ENCODE measurements around the gene MAST3. TPM values are rescaled to one million over a fixed set of nuclear protein-coding genes. Genes with fewer than 3 reads are reported as not detected.
A peak's percentile ranks its signal among the peaks of the same experiment; 100 is the strongest.

MAST3 gene
- total RNA-seq, 1 experiment from 2014 or later, result 13.8 TPM

DNA sequence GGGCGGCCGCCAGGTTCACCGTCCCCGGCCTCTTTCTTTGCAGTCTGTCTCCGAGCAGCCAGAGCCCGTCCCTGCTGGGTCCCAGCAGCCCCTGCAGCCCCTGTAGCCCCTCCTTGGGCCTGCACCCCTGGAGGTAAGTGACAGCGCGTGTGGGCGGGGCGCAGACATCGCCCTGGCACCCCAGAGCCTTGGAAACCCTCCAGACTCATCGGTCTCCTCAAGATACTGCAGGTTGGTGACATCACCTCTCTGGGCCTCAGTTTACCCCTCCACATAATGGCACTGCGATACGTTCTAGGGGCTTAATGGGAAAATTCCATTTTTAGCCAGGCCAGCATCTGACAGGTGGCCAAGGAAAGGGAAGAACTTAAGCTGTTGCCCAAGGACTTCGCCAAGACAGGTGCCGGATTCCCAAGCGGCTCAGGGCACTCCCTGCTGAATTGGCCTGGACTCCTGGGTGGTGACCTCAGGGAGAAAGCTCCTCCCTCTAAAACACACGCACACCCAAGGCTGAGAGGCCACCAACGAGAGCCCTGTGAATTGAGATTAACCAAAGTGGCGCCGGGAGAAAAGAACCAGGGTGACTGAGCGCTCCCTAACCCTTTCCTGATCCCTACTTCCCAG is 13.1 kb downstream of the MAST3 start:
- peak; percentile 48 for DNase-seq (ENCODE audit: low spot score)

DNA sequence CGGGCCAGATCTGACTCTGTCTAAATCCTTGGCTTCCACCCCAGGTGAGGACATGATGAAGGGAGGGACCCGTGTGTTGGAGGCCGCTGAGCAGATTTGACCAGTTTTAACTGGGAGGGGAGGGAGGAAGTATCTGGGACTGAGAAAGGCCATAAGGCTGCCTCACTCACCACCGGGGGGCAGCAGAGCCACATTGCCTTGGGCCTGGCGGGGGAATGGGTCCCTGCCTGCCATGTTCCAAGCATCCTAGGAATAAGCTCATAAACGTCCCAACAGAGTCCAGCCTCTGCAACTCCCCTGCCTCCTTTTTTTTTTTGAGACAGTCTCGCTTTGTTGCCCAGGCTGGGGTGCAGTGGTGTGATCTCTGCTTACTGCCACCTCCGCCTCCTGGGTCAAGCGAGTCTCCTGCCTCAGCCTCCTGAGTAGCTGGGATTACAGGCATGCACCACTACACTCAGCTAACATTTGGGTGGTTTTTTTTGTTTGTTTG is 15.5 kb downstream of the MAST3 start:
- peak; percentile 79 for DNase-seq (ENCODE audit: low spot score)

- no peak for DNase-seq (ENCODE audit: low spot score)
Observed at GRCh38 chr19:18113827-18114226, 16.2 kb downstream of the MAST3 start.

DNA sequence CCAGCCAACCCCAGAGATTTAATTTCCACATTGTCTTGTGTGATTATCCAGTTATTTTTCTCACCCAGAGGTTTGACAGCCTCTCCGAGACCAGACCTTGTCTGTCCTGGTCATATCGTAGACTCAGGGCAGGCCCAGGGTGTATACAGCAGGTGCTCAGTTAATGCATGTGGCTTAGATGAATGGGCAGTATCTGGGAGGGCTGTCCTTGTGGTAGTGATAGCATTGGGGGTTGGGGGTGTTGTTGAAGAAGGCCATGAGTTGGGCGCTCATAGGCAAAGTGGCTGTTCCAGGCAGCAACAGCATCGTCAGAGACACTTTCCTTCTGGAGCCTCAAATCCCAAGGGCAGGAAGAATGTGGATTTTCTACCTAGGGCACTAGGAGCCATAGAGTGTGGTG is 16.9 kb downstream of the MAST3 start:
- DNase-seq (ENCODE audit: low spot score), result no peak

GRCh38 chr19:18117364-18117691 is 19.8 kb downstream of the MAST3 start:
- DNase-seq (ENCODE audit: low spot score), result no peak

DNA sequence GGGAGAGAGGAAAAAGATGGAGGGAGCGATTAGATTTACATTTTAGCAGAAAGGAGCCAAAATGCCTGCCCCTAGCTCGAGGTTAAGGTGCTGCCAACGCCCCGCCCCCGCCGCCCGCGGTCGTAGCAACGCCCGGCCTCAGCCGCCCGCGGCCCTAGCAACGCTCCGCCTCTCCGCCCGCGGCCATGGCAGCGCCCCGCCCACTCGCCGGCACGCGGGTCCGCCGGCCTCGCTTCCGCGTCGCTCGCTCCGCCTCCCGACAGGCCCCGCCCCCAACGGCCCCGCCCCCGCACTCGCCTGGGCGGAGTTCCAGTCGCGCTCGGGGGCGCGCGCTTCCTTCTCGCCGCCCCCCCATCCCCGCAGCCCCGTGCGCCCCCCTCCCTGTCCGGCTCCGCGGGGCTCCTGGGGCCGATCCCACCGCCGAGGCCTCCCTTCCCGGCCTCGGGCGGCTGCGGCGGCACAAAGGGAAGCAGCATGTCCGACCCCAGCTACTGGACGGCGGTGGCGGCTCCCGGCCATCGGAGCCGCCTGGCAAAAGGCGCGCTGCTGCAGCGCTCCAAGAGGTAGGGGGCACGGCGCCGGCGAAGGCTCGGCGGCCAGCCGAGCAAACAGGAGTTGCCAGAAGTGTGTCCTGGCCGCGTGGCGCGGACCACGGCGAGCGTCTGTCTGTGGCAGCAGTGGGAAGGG is 20.3 kb downstream of the MAST3 start:
- DNase-seq (ENCODE audit: low spot score), result peak; percentile 78

- no peak for DNase-seq (ENCODE audit: low spot score)
Observed at GRCh38 chr19:18118420-18119012, 20.9 kb downstream of the MAST3 start.

DNA sequence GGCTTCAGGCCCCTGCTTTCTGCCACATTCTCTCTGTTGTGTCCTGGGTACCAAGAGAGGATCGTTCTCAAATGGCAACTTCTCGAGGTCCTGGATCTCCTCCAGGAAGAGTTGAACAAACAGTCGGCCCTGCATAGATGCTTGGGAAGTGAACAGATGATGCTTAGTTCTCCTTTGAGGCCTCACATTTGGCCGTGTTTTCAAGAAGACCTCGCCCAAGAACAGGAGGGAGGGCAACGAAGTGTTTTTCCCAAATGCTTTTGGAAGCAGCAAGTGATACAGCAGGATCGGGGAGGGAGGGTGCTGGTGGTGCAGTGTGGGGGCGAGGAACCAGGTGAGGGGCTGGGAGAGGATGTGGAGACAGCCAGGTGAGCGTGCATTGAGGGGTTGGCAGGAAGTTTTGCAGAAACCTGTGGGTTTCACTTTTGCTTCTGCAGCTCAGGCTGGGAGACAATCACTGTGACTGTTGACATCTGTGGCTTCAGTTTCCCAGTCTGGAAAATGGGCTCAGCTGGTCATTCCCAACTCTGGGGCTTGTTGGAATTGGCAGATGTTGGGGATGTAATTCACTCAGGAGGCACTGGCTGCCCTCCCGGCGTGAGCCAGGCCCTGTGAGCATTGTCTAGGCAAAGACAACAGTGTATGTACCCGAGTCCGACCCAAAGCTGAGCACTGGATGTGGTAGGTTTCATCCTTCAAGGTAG is 21.6 kb downstream of the MAST3 start:
- no peak for DNase-seq (ENCODE audit: low spot score)

- DNase-seq (ENCODE audit: low spot score), result no peak
Observed at GRCh38 chr19:18119717-18120105, 22.1 kb downstream of the MAST3 start.

- no peak for DNase-seq (ENCODE audit: low spot score)
Observed at GRCh38 chr19:18120127-18120526, 22.5 kb downstream of the MAST3 start.

GRCh38 chr19:18121166-18121565 is 23.6 kb downstream of the MAST3 start:
- DNase-seq (ENCODE audit: low spot score), result no peak

GRCh38 chr19:18122424-18122823 is 24.8 kb downstream of the MAST3 start:
- DNase-seq (ENCODE audit: low spot score), result no peak

DNA sequence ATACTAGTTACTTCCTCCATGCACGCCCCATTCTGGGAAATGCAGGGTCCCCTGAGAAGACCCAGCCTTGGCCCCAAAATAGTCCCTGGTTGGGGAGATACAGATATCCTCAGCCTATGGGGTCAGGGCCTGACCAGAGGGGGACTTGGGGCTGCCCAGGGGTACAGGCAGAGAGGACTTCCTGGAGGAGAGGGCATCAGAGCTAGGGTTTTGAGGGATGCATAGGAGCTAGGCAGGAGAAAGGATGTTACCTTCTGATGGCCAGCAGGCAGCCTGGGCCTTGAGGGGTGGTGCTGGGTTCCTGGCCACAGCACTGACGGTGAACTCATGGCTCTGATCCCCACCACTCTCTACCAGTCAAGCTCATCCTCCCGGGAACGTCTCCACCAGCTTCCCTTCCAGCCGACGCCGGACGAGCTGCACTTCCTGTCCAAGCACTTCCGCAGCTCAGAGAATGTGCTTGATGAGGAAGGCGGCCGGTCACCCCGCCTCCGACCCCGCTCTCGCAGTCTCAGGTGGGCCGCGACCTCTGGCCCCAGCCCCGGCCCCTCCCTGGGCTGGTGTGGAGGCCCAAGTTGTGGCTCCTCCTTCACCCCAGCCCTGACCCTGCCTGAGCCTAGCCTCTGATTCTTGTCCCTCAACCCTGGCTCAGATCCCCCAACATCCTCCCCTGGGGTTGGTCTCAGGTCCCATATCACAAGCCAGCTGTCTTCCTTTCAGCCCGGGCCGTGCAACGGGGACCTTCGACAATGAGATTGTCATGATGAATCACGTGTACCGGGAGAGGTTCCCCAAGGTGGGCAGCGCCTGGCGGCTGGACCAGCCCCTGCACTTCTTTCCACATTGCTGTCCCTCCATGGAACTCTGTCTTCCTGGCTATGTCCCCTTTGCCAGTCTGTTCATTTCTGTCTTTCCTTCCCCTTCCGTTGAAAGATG is 25.6 kb downstream of the MAST3 start:
- DNase-seq (ENCODE audit: low spot score), result no peak

DNA sequence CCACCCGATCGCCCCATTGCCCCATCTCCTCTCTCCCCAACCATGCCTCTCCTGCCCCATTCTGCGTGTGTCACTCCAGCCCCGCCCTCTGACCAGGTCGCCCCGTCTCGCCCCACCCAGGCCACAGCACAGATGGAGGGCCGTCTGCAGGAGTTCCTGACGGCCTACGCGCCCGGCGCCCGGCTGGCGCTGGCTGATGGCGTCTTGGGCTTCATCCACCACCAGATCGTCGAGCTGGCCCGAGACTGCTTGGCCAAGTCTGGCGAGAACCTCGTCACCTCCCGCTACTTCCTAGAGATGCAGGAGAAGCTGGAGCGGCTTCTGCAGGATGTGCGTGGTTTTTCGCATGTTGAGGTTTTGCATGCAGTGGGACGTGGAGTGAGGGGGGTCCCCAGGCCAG is 26.2 kb downstream of the MAST3 start:
- no peak for DNase-seq (ENCODE audit: low spot score)

GRCh38 chr19:18126097-18126496 is 28.5 kb downstream of the MAST3 start:
- no peak for DNase-seq (ENCODE audit: low spot score)

- no peak for DNase-seq (ENCODE audit: low spot score)
Observed at GRCh38 chr19:18128044-18128443, 30.5 kb downstream of the MAST3 start.

- no peak for DNase-seq (ENCODE audit: low spot score)
Observed at GRCh38 chr19:18128805-18129204, 31.2 kb downstream of the MAST3 start.

DNA sequence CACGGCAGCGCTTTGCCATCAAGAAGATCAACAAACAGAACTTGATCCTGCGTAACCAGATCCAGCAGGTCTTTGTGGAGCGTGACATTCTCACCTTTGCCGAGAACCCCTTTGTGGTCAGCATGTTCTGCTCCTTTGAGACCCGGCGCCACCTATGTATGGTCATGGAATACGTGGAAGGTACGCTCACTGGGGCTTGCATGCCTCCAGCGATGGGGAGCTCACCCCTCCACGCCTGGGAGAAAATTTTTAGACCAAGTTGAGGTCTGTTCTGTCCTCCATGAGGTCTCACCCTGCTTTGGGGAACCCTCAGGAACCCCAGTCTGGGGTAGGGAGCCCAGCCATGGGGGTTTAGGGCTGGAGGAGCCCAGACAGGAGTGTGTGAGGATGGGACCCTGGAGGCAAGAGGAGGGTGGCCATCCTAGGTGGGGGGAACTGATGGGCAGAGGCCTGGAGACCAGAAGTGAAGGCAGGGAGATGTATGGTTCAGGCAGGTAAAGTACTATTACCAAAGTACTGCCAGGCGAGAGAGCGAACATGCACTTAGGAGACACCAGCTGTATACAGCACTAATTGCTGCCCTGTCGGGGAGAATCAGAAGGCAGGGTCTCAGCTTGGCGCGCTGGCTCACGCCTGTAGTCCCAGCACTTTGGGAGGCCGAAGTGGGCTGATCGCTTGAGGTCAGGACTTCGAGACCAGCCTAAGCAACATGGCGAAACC is 33.1 kb downstream of the MAST3 start:
- no peak for DNase-seq (ENCODE audit: low spot score)

DNA sequence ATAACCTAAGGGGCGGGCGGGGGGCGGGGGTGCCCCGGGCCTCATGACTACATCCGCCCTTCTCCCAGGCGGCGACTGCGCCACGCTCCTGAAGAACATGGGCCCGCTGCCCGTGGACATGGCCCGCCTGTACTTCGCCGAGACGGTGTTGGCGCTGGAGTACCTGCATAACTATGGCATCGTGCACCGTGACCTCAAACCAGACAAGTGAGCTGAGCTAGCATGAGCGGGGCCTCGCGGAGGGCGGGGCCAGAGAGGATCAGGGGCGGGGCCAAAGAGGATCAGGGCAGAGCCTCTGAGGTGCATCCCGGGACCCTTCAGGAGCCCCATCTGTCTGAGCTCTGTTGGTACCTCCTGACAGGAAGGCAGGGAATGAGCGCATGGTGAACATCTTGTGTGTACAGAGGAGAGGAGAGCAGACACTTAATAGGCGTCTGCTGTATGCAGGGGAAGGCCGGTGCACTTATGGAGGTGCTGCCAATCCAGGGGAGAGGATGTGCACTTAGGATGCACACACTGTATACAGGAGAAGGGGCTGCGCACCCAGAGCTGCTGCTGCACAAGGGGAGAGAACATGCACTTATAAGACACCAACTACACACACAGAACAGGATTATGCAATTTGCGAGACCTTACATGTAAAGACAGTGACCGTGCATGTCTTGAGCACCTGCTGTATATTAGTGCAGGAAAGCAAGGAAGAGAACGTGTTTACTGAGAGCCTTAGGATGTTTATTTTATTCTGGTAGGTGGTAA is 34.4 kb downstream of the MAST3 start:
- DNase-seq (ENCODE audit: low spot score), result no peak

All from HT-29 (cell line).